ENCODE measurements around the gene LCE1A.

DNA sequence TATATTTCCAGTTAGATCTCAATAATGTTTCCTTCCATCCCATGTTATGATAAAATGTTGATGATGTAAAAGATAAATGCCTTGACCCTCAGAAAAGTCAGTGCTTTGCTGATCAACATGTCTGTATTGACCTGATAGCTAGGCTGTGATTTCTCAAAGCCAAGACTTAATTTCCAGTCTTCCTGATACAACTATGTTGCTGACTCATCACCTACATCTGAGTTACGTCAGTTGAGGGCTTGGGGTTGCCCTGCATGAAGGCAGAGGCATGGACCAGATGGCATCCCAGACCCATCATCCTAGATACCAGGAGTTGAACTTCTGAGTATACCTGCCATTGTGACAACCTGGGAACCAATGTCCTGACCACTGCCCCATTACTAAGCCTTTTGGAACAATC lies 25.9 kb upstream of the LCE1A start:
- TF ChIP-seq, protein P1, sequence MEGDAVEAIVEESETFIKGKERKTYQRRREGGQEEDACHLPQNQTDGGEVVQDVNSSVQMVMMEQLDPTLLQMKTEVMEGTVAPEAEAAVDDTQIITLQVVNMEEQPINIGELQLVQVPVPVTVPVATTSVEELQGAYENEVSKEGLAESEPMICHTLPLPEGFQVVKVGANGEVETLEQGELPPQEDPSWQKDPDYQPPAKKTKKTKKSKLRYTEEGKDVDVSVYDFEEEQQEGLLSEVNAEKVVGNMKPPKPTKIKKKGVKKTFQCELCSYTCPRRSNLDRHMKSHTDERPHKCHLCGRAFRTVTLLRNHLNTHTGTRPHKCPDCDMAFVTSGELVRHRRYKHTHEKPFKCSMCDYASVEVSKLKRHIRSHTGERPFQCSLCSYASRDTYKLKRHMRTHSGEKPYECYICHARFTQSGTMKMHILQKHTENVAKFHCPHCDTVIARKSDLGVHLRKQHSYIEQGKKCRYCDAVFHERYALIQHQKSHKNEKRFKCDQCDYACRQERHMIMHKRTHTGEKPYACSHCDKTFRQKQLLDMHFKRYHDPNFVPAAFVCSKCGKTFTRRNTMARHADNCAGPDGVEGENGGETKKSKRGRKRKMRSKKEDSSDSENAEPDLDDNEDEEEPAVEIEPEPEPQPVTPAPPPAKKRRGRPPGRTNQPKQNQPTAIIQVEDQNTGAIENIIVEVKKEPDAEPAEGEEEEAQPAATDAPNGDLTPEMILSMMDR (conservative IDR thresholded peaks at IDR 0.05; ENCODE audit: low read length): no peak
- TF ChIP-seq EZH2phosphoT487 (IDR thresholded peaks at IDR 0.05; ENCODE audit: borderline replicate concordance, low read depth, low read length): no peak

All from OCI-LY7 (cell line).